Stomach (tissue), 9 donors: ENCODE measurements around the gene PRRT2. TPM values are rescaled to one million over a fixed set of nuclear protein-coding genes. Genes with fewer than 3 reads are reported as not detected.
"Not testable (repeated sequence)": the region's sequence is repeated elsewhere in the genome, so short reads cannot be mapped to it uniquely, and the experiment has no call there.

Source experiments
- DNase-seq, 2 donors: peaks; one replicate each; pipeline versions ENCODE4 v3.0.0 to v3.0.0-alpha.2; 2013 to 2019
- H3K27ac ChIP-seq, 5 donors: fragments of 200-600 bp in 4 of 5; sonication (generic) in 4 of 5; one replicate each; pipeline ENCODE4 v1.5.1; 2013 to 2019; ENCODE audit warnings: mild to moderate bottlenecking in 1 of 5, moderate library complexity in 1 of 5
- H3K27me3 ChIP-seq, 3 donors: fragments of 200-600 bp; sonication (generic); one replicate each; pipeline ENCODE4 v1.5.1; 2017 to 2019; ENCODE audit warnings: mixed run types in 1 of 3
- H3K36me3 ChIP-seq, 4 donors: fragments of 200-600 bp; sonication (generic); 1 replicate in 3 of 4; 2 replicates in 1 of 4; pipeline ENCODE4 v1.5.1; 2016 to 2019
- H3K4me1 ChIP-seq, 4 donors: fragments of 200-600 bp; sonication (generic); one replicate each; pipeline ENCODE4 v1.5.1; 2016 to 2019
- H3K4me3 ChIP-seq, 4 donors: fragments of 200-600 bp; sonication (generic) in 3 of 4; one replicate each; pipeline ENCODE4 v1.5.1; 2016 to 2019; ENCODE audit warnings: mild to moderate bottlenecking in 1 of 4
- H3K9me3 ChIP-seq, 4 donors: fragments of 200-600 bp; sonication (generic); one replicate each; pipeline ENCODE4 v1.5.1; 2016 to 2019
- EP300 ChIP-seq: sonication (generic); formaldehyde crosslinking; IDR thresholded peaks from one replicate; pipeline ENCODE4 v1.6.1; 2017; ENCODE audit warnings: antibody characterized with exemption
- POLR2A ChIP-seq, 4 donors: fragments of 450-650 bp; IDR thresholded peaks; one replicate each; pipeline ENCODE4 v1.6.1; 2016; ENCODE audit warnings: antibody characterized with exemption in 4 of 4, control low read depth in 2 of 4, mild to moderate bottlenecking in 1 of 4, moderate library complexity in 1 of 4
- POLR2AphosphoS5 ChIP-seq, 3 donors: sonication (generic); formaldehyde crosslinking; IDR thresholded peaks; one replicate each; pipeline ENCODE4 v1.6.1; 2016; ENCODE audit warnings: antibody characterized with exemption in 3 of 3
- WGBS, 5 donors: extraction: QIAGEN DNeasy Blood & Tissue Kit in 3 of 5; methylation state at CpG; one replicate each; pipeline versions ENCODE4 v1.1.5 to v1.1.7; 2013 to 2018; 5-methylcytosine and 5-hydroxymethylcytosine counted together
- intact Hi-C: fragments of 100-400 bp; cut with DNase I; formaldehyde crosslinking; loops from one replicate; pipeline ENCODE4 v1.15.1; 2023; ENCODE audit warnings: low total_unique reads
- polyA plus RNA-seq, 3 donors: library from polyadenylated mRNA; stranded (reverse); fragments of 200-250 nt; gene quantifications; one replicate each; pipeline ENCODE4 v1.2.3, GENCODE V29; 2013
- total RNA-seq, 5 donors: library from RNA; depleted of rRNA; stranded (reverse); fragments of >200 nt; gene quantifications; one replicate each; pipeline versions ENCODE4 v1.1.0 to v1.2.3, GENCODE V29; 2014 to 2016
- TF ChIP-seq, protein P1 (sequence below), 7 experiments: fragments of 450-650 bp in 4 of 7; fragments of 200-600 bp in 3 of 7; sonication (generic) in 3 of 7; IDR thresholded peaks; one replicate each; pipeline ENCODE4 v1.5.1; 2016 to 2019; ENCODE audit warnings: antibody characterized with exemption in 7 of 7, control low read depth in 2 of 7, mild to moderate bottlenecking in 1 of 7
- donor health status: healthy with polysubstance abuse.
- donor health status: Bipolar disorder and iron deficiency.
- donor health status: healthy.

PRRT2 gene
- total and polyA plus RNA-seq, 8 donors, result 0.62 to 17.4 (median 4.0) TPM; not detected in 3

DNA sequence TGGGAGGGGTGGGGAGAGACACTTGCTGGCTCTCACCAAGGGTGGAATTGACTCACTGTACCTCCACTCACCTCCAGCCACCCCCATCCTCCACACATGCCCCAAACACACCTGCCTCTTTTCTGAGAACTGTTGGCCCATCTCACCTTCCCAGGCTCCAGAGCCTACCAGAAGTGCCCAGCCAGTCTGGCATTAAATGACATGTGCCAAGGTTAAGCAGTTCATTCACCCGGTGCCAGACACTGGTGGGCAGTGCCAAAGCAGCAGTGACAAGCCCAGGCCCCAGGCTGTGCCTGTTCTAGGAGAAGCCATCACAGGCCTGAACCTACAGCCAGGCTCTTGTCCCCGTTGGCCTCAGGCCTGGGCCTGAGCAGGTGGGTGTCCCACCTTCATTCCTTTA lies 19.5 kb downstream of the PRRT2 start:
- H3K27me3 ChIP-seq, result no peaks in the 10 kb centered on the region
- H3K27ac ChIP-seq, result no peak overlapping the region

DNA sequence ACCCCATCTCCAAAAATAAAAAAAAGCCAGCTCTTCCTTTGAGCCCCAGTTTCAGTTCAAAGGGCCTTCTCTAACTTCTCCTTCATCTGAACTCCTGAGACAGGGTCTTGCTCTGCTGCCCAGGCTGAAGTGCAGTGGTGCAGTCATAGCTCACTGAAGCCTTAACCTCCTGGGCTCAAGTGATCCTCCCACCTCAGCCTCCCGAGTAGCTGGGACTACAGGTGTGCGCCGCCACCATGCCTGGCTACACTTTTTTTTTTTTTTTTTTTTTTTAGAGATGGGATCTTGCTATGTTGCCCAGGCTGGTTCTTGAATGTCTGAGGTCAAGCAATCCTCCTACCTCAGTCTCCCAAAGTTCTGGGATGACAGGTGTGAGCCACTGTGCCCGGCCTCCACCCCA lies 21.2 kb downstream of the PRRT2 start:
- 92 to 100% (median 97%) methylated on average over 4 of the region's 4 CpGs for WGBS, 5 donors
- intact Hi-C loops, H3K27ac ChIP-seq, H3K27me3 ChIP-seq, DNase-seq, H3K9me3 ChIP-seq, H3K4me3 ChIP-seq: not testable (repeated sequence)
- peaks cover 65 to 87% (median 86%) of the 10 kb centered on the region in 4 donors for H3K36me3 ChIP-seq
- H3K4me1 ChIP-seq, result peaks cover 10 to 28% (median 28%) of the 10 kb centered on the region in 4 donors

More for the DNA sequence above, 19.5 kb downstream of the PRRT2 start:
- H3K36me3 ChIP-seq, result peaks cover 51 to 70% (median 69%) of the 10 kb centered on the region in 4 donors
- H3K4me1 ChIP-seq, result peaks cover 27 to 46% (median 45%) of the 10 kb centered on the region in 4 donors
- DNase-seq, result no peak
- no peaks in the 10 kb centered on the region for H3K9me3 ChIP-seq
- intact Hi-C loops, result no loop called here
- no peak overlapping the region for H3K4me3 ChIP-seq
- WGBS, 5 donors, result 50 to 84% (median 61%) methylated on average over 2 of the region's 2 CpGs
- TF ChIP-seq EP300 (no peak), POLR2AphosphoS5 (IDR thresholded peaks at IDR 0.05) (no peak), POLR2A (IDR thresholded peaks at IDR 0.05) (no peak)
- TF ChIP-seq, protein P1, sequence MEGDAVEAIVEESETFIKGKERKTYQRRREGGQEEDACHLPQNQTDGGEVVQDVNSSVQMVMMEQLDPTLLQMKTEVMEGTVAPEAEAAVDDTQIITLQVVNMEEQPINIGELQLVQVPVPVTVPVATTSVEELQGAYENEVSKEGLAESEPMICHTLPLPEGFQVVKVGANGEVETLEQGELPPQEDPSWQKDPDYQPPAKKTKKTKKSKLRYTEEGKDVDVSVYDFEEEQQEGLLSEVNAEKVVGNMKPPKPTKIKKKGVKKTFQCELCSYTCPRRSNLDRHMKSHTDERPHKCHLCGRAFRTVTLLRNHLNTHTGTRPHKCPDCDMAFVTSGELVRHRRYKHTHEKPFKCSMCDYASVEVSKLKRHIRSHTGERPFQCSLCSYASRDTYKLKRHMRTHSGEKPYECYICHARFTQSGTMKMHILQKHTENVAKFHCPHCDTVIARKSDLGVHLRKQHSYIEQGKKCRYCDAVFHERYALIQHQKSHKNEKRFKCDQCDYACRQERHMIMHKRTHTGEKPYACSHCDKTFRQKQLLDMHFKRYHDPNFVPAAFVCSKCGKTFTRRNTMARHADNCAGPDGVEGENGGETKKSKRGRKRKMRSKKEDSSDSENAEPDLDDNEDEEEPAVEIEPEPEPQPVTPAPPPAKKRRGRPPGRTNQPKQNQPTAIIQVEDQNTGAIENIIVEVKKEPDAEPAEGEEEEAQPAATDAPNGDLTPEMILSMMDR (IDR thresholded peaks at IDR 0.05), result no peak

DNA sequence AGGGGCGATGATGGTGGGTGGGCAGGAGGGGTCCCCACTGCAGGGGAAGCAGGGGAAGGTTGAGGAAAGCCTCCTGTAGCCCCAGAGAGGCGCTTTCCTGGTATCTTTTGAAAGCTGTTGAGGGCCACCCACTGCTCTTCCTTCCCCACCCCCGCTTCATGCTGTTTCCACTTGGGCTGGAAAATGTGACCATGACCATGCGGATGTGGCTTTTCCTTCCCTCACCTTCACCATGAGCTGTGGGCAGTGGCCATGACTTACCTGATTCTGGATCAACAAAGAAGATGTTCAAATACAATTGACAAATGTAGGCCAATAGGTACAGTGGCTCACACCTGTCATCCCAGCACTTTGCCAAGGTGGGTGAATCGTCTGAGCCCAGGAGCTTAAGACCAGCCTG lies 22.1 kb downstream of the PRRT2 start:
- Histone ChIP-seq H3K27ac (no peak overlapping the region), H3K36me3 (peaks cover 72 to 96% (median 95%) of the 10 kb centered on the region in 4 donors), H3K4me1 (peaks cover 1 to 20% (median 19%) of the 10 kb centered on the region in 4 donors), H3K27me3 (no peaks in the 10 kb centered on the region), H3K4me3 (no peak overlapping the region), H3K9me3 (no peaks in the 10 kb centered on the region)
- TF ChIP-seq, protein P1 (IDR thresholded peaks at IDR 0.05), result no peak
- no peak for TF ChIP-seq EP300
- no peak for TF ChIP-seq POLR2AphosphoS5 (IDR thresholded peaks at IDR 0.05)
- TF ChIP-seq POLR2A (IDR thresholded peaks at IDR 0.05), result no peak
- no peak for DNase-seq
- 93 to 98% (median 95%) methylated on average over 5 of the region's 5 CpGs for WGBS, 5 donors
- intact Hi-C loops, result no loop called here

DNA sequence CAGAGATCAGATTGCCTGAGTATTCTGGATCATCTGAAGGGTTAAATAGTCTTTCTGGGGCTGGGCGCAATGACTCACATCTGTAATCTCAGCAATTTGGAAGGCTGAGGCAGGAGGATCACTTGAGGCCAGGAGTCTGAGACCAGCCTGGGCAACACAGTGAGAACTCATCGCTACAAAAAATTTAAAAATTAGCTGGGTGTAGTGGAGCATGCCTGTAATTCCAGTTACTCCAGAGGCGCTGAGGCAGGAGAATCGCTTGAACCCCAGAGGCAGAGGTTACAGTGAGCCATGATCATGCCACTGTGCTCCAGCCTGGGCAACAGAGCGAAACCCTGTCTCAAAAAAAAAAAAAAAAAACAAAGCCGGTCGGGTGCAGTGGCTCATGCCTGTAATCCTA lies 23.9 kb downstream of the PRRT2 start:
- WGBS, 5 donors, result 87 to 94% (median 91%) methylated on average over 7 of the region's 7 CpGs
- H3K4me1 ChIP-seq, result peaks cover 0 to 5% (median 1%) of the 10 kb centered on the region in 4 donors
- H3K36me3 ChIP-seq, result peaks cover 85 to 100% (median 100%) of the 10 kb centered on the region in 4 donors
- no peaks in the 10 kb centered on the region for H3K9me3 ChIP-seq
- TF ChIP-seq EP300, result no peak
- TF ChIP-seq, protein P1 (IDR thresholded peaks at IDR 0.05), result no peak
- no peak for TF ChIP-seq POLR2A (IDR thresholded peaks at IDR 0.05)
- no peak for TF ChIP-seq POLR2AphosphoS5 (IDR thresholded peaks at IDR 0.05)
- no peak overlapping the region for H3K27ac ChIP-seq
- DNase-seq, result no peak
- no peak overlapping the region for H3K4me3 ChIP-seq
- H3K27me3 ChIP-seq, result no peaks in the 10 kb centered on the region
- intact Hi-C loops, result no loop called here

DNA sequence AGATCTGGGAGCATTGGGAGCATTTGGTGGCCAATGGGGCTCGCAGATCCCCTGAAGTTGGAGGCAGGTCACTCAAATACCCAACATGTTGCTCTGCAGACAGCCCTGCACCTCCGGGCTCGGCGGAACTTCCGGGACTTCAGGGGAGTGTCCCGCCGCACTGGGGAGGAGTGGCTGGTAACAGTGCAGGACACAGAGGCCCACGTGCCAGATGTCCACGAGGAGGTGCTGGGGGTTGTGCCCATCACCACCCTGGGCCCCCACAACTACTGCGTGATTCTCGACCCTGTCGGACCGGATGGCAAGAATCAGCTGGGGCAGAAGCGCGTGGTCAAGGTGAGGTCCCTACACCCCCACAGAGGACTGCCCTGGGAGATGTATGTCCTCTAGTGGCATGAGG lies 24.6 kb downstream of the PRRT2 start:
- TF ChIP-seq, protein P1 (IDR thresholded peaks at IDR 0.05), result no peak
- TF ChIP-seq POLR2AphosphoS5 (IDR thresholded peaks at IDR 0.05) (no peak), POLR2A (IDR thresholded peaks at IDR 0.05) (no peak), EP300 (no peak)
- no peaks in the 10 kb centered on the region for H3K4me1 ChIP-seq
- WGBS, 5 donors, result 82 to 90% (median 86%) methylated on average over 13 to 15 of the region's 15 CpGs
- H3K27ac ChIP-seq, result no peak overlapping the region
- no peak overlapping the region for H3K4me3 ChIP-seq
- no peak for DNase-seq
- H3K36me3 ChIP-seq, result peaks cover 85 to 100% (median 100%) of the 10 kb centered on the region in 4 donors
- intact Hi-C loops, result no loop called here
- no peaks in the 10 kb centered on the region for H3K27me3 ChIP-seq
- H3K9me3 ChIP-seq, result no peaks in the 10 kb centered on the region
